Erythroblast (primary cell): Measurements from ENCODE around the gene TLR3.
"Not testable (repeated sequence)": the region's sequence is repeated elsewhere in the genome, so short reads cannot be mapped to it uniquely, and the experiment has no call there.

ENCODE experiments used
- GATA1 ChIP-seq: IDR thresholded peaks from 2 replicates; pipeline ENCODE4 v1.6.1; 2011; ENCODE audit warnings: low read depth, mild to moderate bottlenecking, control low read depth, low read length, moderate library complexity
- POLR2A ChIP-seq: IDR thresholded peaks from 2 replicates; pipeline ENCODE4 v1.6.1; 2011; ENCODE audit warnings: mild to moderate bottlenecking, low read length

DNA sequence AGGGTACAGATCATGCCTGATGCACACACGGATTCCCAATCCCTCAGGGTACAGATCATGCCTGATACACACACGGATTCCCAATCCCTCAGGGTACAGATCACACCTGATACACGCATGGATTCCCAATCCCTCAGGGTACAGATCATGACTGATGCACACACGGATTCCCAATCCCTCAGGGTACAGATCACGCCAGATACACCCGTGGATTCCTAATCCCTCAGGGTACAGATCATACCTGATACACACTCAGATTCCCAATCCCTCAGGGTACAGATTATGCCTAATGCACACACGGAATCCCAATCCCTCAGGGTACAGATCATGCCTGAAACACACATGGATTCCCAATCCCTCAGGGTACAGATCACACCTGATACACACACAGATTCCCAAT lies 34.3 kb upstream of the TLR3 start:
- not testable (repeated sequence) for TF ChIP-seq POLR2A, GATA1
